ENCODE results near the gene KIRREL3.

The KIRREL3 gene

DNA sequence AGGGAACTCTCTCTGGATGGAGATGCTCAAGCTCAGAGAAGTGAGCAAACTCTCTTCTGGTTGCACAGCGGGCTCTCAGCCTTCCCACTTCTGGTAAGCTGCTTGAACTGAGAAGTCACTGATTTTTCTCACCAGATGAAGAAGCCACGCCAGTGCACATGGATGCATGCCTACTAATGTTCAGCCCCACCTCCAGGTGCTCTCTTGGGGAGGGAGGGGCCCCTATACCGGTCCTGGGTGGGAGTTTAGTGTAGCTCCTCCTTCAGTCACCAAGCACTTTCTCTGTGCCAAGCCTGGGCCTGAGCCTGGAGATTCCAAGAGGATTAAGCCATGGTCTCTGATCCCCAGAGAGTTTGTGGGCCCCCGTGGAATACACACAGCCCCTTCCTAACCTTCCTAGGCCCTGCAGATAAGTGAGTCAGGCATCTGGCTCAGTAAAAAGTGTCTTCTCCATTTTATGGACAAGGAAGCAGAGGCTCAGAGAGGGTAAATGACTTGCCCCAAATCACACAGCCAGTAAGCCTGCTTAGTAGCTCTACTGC, 502.9 kb downstream of the KIRREL3 start:
- DNase-seq: no peak

- DNase-seq: no peak
Measured at GRCh38 chr11:126496576-126497337, 503.8 kb downstream of the KIRREL3 start.

GRCh38 chr11:126495281-126496220, 505.0 kb downstream of the KIRREL3 start:
- DNase-seq: no peak

DNA sequence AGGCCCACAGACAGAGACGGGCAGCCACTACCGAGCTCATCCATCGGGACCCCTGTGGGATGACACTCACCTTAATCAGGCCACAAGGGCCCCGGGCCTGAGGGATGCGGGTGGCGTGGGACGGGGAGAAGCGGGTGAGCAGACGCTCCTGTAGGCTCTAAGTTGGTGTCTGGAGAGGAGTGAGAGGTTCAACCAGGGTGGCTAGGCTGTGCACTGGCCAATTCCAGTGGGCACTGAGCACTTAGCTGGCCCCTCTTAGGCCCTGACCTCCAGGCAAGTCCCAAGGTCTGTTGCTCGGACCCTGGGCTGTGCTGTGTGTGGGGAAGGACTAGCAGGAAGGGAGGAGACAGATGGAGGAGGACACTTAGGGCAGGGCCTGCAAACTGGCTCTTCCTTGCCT, 505.7 kb downstream of the KIRREL3 start:
- DNase-seq: no peak

DNA sequence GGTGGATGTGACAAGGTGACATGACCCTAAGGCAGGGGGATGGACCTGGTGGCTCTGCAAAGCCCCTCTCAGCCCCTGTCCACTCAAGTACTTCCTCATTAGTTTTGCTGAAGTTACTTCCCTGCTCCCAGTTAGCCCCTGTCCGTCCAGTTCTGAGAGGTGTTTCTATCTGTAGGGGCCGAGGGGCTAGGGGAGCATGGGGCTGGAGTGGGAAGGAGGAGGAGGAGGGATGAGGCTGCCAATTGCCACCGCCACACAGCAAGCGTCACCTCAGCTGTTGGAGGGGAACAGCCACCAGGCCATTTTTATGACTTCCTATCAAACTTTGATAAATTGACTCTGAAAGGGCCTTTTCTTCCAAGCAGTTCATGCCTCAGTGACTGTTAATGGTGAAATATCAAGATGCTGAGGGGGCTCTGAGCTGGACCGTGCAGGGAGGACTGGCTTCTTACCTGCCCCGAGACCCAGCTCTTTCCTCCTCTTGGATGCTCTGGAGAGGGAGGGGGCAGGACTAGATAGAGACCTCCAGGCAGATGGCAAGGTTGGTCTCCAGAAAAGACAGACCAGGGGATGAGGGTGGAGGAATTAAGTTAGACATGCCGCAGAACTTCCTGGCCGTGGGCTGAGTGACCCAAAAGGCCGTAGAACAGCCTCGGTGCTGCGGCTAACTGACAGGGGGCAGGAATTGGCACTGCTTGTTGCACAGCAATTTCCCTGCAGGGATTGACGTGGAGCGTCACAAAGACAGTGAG, 508.1 kb downstream of the KIRREL3 start:
- no peak for DNase-seq

DNA sequence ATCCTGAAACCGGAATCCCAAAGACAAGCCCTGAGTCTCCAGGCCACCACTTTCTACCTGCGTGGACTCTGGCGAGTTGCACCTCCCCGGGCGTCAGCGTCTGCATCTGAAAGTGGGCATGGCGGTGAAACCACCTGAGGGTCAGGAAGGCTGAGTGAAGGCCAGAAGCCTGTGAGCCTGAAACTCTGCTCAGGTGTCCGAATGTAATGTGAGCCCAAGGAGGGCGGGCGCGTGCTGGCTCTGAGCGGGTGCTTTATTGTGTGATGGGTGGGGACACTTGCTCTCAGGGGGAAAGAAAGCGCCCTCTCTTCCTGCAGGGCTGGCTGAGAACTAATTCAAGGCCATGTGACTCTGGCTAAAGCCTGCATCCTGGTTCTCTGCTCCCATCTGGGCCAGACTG, 509.5 kb downstream of the KIRREL3 start:
- no peak for DNase-seq

GRCh38 chr11:126489836-126490660, 510.5 kb downstream of the KIRREL3 start:
- DNase-seq: no peak

- DNase-seq: no peak
Measured at GRCh38 chr11:126488591-126489370, 511.8 kb downstream of the KIRREL3 start.

DNA sequence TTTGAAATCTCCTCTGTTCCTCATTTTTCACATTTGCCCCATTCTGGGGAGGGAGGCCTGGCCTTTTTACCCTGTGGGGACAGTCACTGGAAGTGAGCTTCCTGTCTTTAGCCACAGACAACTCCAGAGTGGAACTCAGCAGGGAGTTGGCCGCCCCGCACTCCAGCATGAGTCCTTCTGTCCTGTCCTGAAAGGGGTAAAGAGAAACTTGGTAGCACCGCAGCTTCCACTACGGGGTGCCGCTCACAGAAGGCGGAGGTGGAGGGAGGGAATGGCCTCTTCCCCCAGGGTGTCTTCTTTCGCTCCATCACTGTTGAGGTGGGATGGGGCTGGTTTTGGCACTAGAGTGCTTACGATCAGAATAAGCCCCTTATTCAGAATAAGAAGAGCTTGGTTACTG, 512.9 kb downstream of the KIRREL3 start:
- no peak for DNase-seq

- DNase-seq: no peak
Measured at GRCh38 chr11:126485986-126486635, 514.5 kb downstream of the KIRREL3 start.

GRCh38 chr11:126485021-126485792, 515.4 kb downstream of the KIRREL3 start:
- DNase-seq: no peak

DNA sequence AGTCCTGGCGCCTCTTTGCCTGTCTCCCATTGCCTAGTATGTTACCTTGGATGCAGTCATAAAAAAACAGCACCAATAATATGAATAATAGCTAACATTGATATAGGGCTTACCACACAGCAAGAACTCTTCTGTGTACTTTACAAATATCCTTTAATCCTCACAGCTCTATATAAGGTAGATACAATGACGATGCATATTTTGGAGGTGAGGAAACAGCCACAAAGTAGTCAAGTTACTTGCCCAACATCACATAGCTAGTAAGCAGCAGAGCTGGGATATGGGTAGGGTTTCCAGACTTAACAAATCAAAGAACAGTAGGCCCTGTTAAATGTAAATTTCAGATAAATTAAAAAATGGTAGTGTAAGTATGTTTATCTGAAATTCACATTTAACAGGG, 516.3 kb downstream of the KIRREL3 start:
- DNase-seq: no peak

DNA sequence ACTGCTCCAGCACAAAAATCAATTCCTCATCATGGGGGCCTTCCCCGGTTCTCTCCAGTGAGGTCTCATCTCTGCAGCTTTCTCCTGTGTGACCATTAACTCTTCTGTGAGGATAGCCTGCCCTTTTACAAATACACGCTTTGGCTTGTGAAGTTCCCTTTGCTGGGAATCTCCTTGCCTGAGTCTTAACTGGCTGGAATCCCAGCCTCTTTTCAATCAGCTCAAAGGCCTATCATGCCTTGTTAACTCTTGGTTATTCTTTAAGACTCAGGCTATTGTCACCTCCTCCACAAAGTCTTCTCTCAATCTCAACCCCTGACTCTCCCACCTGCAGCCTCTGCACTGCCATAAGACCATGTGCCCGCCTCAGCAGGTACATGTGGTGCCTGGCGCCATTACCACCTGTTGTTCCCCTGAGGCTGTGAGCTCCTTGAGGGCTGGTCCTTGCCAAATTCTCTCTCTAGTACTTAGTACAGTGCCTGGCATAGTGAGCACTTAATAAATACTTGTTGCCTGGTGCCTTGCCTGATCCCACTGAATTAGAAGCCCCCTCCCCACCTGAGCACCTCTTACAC, 516.9 kb downstream of the KIRREL3 start:
- no peak for DNase-seq

GRCh38 chr11:126482586-126483108, 517.9 kb downstream of the KIRREL3 start:
- DNase-seq: no peak

DNA sequence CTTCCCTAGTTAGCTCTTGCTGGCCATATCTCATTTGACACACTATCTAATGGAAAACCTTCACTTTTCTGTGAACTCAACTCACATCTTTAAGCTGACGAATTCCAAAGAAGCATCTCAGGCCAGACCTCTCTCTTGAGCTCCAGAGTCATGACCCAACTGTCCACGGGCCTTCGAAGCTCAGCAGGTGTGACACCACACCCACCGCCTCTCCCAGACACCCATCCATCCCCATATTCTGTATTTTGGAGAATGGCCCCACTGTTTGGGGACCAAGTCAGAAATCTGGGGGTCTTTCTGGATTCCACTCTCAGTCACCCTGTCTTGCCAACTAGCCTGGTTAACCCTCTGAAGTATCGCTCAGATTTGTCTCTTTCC, 519.3 kb downstream of the KIRREL3 start:
- no peak for DNase-seq

- peak; percentile 84 for DNase-seq
Measured at GRCh38 chr11:126480410-126481302, 519.9 kb downstream of the KIRREL3 start.

DNA sequence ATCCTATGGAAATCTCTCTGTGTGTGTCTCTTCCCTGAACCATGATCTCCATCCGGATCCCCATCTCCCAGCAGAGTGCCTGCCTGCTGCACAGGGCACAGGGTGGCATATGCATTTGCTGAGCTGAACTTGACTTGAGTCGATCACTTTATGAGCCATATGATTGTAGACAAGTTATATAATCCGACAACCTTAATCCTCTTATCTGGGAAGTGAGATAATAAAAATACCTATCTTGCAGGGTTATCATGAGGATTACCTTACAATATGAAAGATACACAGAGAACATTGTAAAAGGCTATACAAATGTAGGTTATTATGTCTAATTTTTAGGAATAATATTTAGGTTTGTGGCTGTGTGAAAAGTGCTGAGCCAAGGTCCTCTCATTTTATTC, 520.6 kb downstream of the KIRREL3 start:
- no peak for DNase-seq

Measured in hematopoietic multipotent progenitor cell treated with erythropoietin and hydrocortisone succinate and interleukin-3 and kit ligand, for 8 days (in vitro differentiated cells).